Measurements from ENCODE around the gene PTPRG.
"Not testable (repeated sequence)": the region's sequence is repeated elsewhere in the genome, so short reads cannot be mapped to it uniquely, and the experiment has no call there.

PTPRG gene

GRCh38 chr3:61715886-61716527 is 154.6 kb downstream of the PTPRG start:
- no peak overlapping the region for H3K4me3 ChIP-seq (ENCODE audit: low read length)
- no peak for DNase-seq (ENCODE audit: low read depth)
- no peak for TF ChIP-seq CTCF (conservative IDR thresholded peaks at IDR 0.05; ENCODE audit: low read depth, low read length)

GRCh38 chr3:61716693-61717092 is 155.3 kb downstream of the PTPRG start:
- not testable (repeated sequence) for H3K4me3 ChIP-seq (ENCODE audit: low read length); DNase-seq (ENCODE audit: low read depth)

GRCh38 chr3:61718565-61718964 is 157.2 kb downstream of the PTPRG start:
- DNase-seq (ENCODE audit: low read depth), result no peak
- H3K4me3 ChIP-seq (ENCODE audit: low read length), result no peak overlapping the region
- TF ChIP-seq CTCF (conservative IDR thresholded peaks at IDR 0.05; ENCODE audit: low read depth, low read length), result no peak

- TF ChIP-seq CTCF (conservative IDR thresholded peaks at IDR 0.05; ENCODE audit: low read depth, low read length), result no peak
- H3K4me3 ChIP-seq (ENCODE audit: low read length), result no peak overlapping the region
- no peak for DNase-seq (ENCODE audit: low read depth)
Measured at GRCh38 chr3:61719278-61719977, 158.1 kb downstream of the PTPRG start.

GRCh38 chr3:61723038-61723437 is 161.7 kb downstream of the PTPRG start:
- no peak for TF ChIP-seq CTCF (conservative IDR thresholded peaks at IDR 0.05; ENCODE audit: low read depth, low read length)
- no peak for DNase-seq (ENCODE audit: low read depth)
- H3K4me3 ChIP-seq (ENCODE audit: low read length), result no peak overlapping the region

GRCh38 chr3:61724183-61724582 is 162.8 kb downstream of the PTPRG start:
- no peak overlapping the region for H3K4me3 ChIP-seq (ENCODE audit: low read length)
- no peak for TF ChIP-seq CTCF (conservative IDR thresholded peaks at IDR 0.05; ENCODE audit: low read depth, low read length)
- DNase-seq (ENCODE audit: low read depth), result no peak

- DNase-seq (ENCODE audit: low read depth), result no peak
- no peak for TF ChIP-seq CTCF (conservative IDR thresholded peaks at IDR 0.05; ENCODE audit: low read depth, low read length)
- no peak overlapping the region for H3K4me3 ChIP-seq (ENCODE audit: low read length)
Measured at GRCh38 chr3:61724801-61725200, 163.4 kb downstream of the PTPRG start.
